Small intestine (tissue), 7 donors: Measurements from ENCODE around the gene LCE3A. TPM values are rescaled to one million over a fixed set of nuclear protein-coding genes. Genes with fewer than 3 reads are reported as not detected.

Experiments
- DNase-seq, 2 donors: peaks; one replicate each; pipeline versions ENCODE4 v3.0.0 to v3.0.0-alpha.2; 2013
- FAIRE-seq: peaks from 2 replicates; lab custom pipeline; 2012; peaks lifted over from hg19 to GRCh38; lab: Jason Lieb, UNC
- H3K27ac ChIP-seq, 3 donors: one replicate each; pipeline ENCODE4 v1.5.1; 2013; ENCODE audit warnings: low read length in 2 of 3, mild to moderate bottlenecking in 2 of 3, control low read depth in 1 of 3, inconsistent platforms in 1 of 3, low read depth in 1 of 3, moderate library complexity in 1 of 3
- H3K27me3 ChIP-seq, 3 donors: one replicate each; pipeline ENCODE4 v1.6.1; 2013; ENCODE audit warnings: low read length in 3 of 3, inconsistent platforms in 1 of 3; ENCODE audit not compliant: control insufficient read depth in 3 of 3, insufficient read depth in 3 of 3
- H3K36me3 ChIP-seq, 3 donors: one replicate each; pipeline ENCODE4 v1.6.1; 2013; ENCODE audit warnings: low read length in 3 of 3, inconsistent platforms in 1 of 3, low read depth in 1 of 3, mild to moderate bottlenecking in 1 of 3, moderate library complexity in 1 of 3; ENCODE audit not compliant: control insufficient read depth in 3 of 3, insufficient read depth in 2 of 3
- H3K4me1 ChIP-seq, 3 donors: one replicate each; pipeline ENCODE4 v1.6.1; 2013; ENCODE audit warnings: low read length in 2 of 3, inconsistent platforms in 1 of 3, low read depth in 1 of 3, mild to moderate bottlenecking in 1 of 3, moderate library complexity in 1 of 3; ENCODE audit not compliant: control insufficient read depth in 3 of 3, insufficient read depth in 2 of 3
- H3K4me3 ChIP-seq, 3 donors: one replicate each; pipeline ENCODE4 v1.5.1; 2013; ENCODE audit warnings: low read length in 3 of 3, control low read depth in 1 of 3, inconsistent platforms in 1 of 3, low read depth in 1 of 3, mild to moderate bottlenecking in 1 of 3, moderate library complexity in 1 of 3
- H3K9me3 ChIP-seq, 2 donors: one replicate each; pipeline ENCODE4 v1.6.1; 2013; ENCODE audit warnings: low read depth in 1 of 2, low read length in 1 of 2; ENCODE audit not compliant: control insufficient read depth in 2 of 2, insufficient read depth in 1 of 2
- WGBS, 3 donors: extraction: QIAGEN DNeasy Blood & Tissue Kit; methylation state at CpG; one replicate each; pipeline ENCODE4 v1.1.7; 2013; 5-methylcytosine and 5-hydroxymethylcytosine counted together
- polyA plus RNA-seq, 4 donors: library from polyadenylated mRNA; stranded (reverse) in 3 of 4; unstranded in 1 of 4; fragments of 200-250 nt in 3 of 4; fragments of 120-200 nt in 1 of 4; gene quantifications; one replicate each; pipeline versions ENCODE4 v1.2.1 to v1.2.3, GENCODE V29; 2013
- donor health status: healthy with polysubstance abuse.
- donor health status: control.
- donor health status: control.
- donor health status: Bipolar disorder and iron deficiency.
- donor health status: healthy.

Gene LCE3A
- polyA plus RNA-seq, 4 donors: not detected

GRCh38 chr1:152645146-152645545 lies 22.2 kb upstream of the LCE3A start:
- Histone ChIP-seq H3K4me3 (no peak overlapping the region), H3K4me1 (no peaks in the 10 kb centered on the region), H3K27ac (no peak overlapping the region), H3K27me3 (peaks cover 0 to 1% (median 0%) of the 10 kb centered on the region in 3 donors), H3K36me3 (no peaks in the 10 kb centered on the region), H3K9me3 (no peaks in the 10 kb centered on the region)
- DNase-seq (no peak), FAIRE-seq (no peak)
- 37 to 49% (median 41%) methylated on average over 3 of the region's 3 CpGs for WGBS, 3 donors

- no peaks in the 10 kb centered on the region for H3K9me3 ChIP-seq
- H3K27me3 ChIP-seq: peaks cover 0 to 1% (median 0%) of the 10 kb centered on the region in 3 donors
- 48 to 62% (median 56%) methylated on average over 3 of the region's 3 CpGs for WGBS, 3 donors
- no peak for FAIRE-seq
- no peaks in the 10 kb centered on the region for H3K36me3 ChIP-seq
- no peaks in the 10 kb centered on the region for H3K4me1 ChIP-seq
- H3K4me3 ChIP-seq: no peak overlapping the region
- no peak for DNase-seq
- no peak overlapping the region for H3K27ac ChIP-seq
Observed at GRCh38 chr1:152643945-152644344, 21.0 kb upstream of the LCE3A start.

GRCh38 chr1:152640351-152640750 lies 17.4 kb upstream of the LCE3A start:
- no peaks in the 10 kb centered on the region for H3K36me3 ChIP-seq
- no peak overlapping the region for H3K27ac ChIP-seq
- no peak for DNase-seq
- H3K4me1 ChIP-seq: no peaks in the 10 kb centered on the region
- no peak for FAIRE-seq
- no peak overlapping the region for H3K4me3 ChIP-seq
- H3K27me3 ChIP-seq: no peaks in the 10 kb centered on the region
- 68 to 88% (median 87%) methylated on average over 1 of the region's 1 CpG for WGBS, 3 donors
- H3K9me3 ChIP-seq: no peaks in the 10 kb centered on the region

GRCh38 chr1:152630596-152630995 lies 7.7 kb upstream of the LCE3A start:
- FAIRE-seq: no peak
- H3K27ac ChIP-seq: no peak overlapping the region

GRCh38 chr1:152626744-152627143 lies 3.8 kb upstream of the LCE3A start:
- no peak for FAIRE-seq
- DNase-seq: no peak
- H3K4me1 ChIP-seq: no peaks in the 10 kb centered on the region
- peaks cover 0 to 8% of the 10 kb centered on the region in 2 donors for H3K9me3 ChIP-seq
- peaks cover 0 to 4% (median 0%) of the 10 kb centered on the region in 3 donors for H3K27me3 ChIP-seq
- H3K36me3 ChIP-seq: no peaks in the 10 kb centered on the region
- no peak overlapping the region for H3K4me3 ChIP-seq
- WGBS, 3 donors: 69 to 84% (median 76%) methylated on average over 1 of the region's 1 CpG
- no peak overlapping the region for H3K27ac ChIP-seq

More at GRCh38 chr1:152630596-152630995, 7.7 kb upstream of the LCE3A start:
- Histone ChIP-seq H3K9me3 (peaks cover 0 to 8% of the 10 kb centered on the region in 2 donors), H3K27me3 (peaks cover 0 to 2% (median 0%) of the 10 kb centered on the region in 3 donors), H3K4me1 (no peaks in the 10 kb centered on the region), H3K36me3 (no peaks in the 10 kb centered on the region), H3K4me3 (no peak overlapping the region)
- 90 to 91% (median 90%) methylated on average over 3 of the region's 3 CpGs for WGBS, 3 donors
- no peak for DNase-seq

- H3K36me3 ChIP-seq: no peaks in the 10 kb centered on the region
- FAIRE-seq (no peak), DNase-seq (peak in 1 of 2 donors; percentile 6)
- no peak overlapping the region for H3K4me3 ChIP-seq
- peaks cover 0 to 13% of the 10 kb centered on the region in 2 donors for H3K9me3 ChIP-seq
- H3K4me1 ChIP-seq: no peaks in the 10 kb centered on the region
- H3K27ac ChIP-seq: no peak overlapping the region
- 21 to 30% (median 25%) methylated on average over 28 to 29 of the region's 29 CpGs for WGBS, 3 donors
- H3K27me3 ChIP-seq: peaks cover 0 to 4% (median 0%) of the 10 kb centered on the region in 3 donors
Observed at GRCh38 chr1:152623203-152623844, 421 bp upstream of the LCE3A start.

GRCh38 chr1:152621993-152622392 lies 910 bp downstream of the LCE3A start:
- peaks cover 0 to 4% (median 0%) of the 10 kb centered on the region in 3 donors for H3K27me3 ChIP-seq
- no peaks in the 10 kb centered on the region for H3K36me3 ChIP-seq
- peaks cover 0 to 13% of the 10 kb centered on the region in 2 donors for H3K9me3 ChIP-seq
- no peak for FAIRE-seq
- no peak overlapping the region for H3K27ac ChIP-seq
- DNase-seq: no peak
- no peaks in the 10 kb centered on the region for H3K4me1 ChIP-seq
- 44 to 78% (median 60%) methylated on average over 3 of the region's 3 CpGs for WGBS, 3 donors
- H3K4me3 ChIP-seq: no peak overlapping the region

GRCh38 chr1:152613511-152613910 lies 9.4 kb downstream of the LCE3A start, which contains the start of gene LCE3B:
TSS of gene LCE3B (plus strand) at chr1:152613811. CDS start at chr1:152613811, 0 bp downstream.
- no peaks in the 10 kb centered on the region for H3K27me3 ChIP-seq
- H3K27ac ChIP-seq: no peak within 1 kb of the TSS
- peaks cover 0 to under 1% of the 10 kb centered on the region in 2 donors for H3K9me3 ChIP-seq
- H3K4me3 ChIP-seq: no peak within 1 kb of the TSS
- FAIRE-seq (no peak), DNase-seq (no peak)
- H3K36me3 ChIP-seq: no peaks in the 10 kb centered on the region
- no peaks in the 10 kb centered on the region for H3K4me1 ChIP-seq
- WGBS, 3 donors: 94 to 96% methylated on average over 1 of the region's 1 CpG; no CpG with 5 or more reads in 1 of the 3 donors
